Lower lobe of right lung (tissue), 2 donors: ENCODE measurements around the gene OR8S1. TPM values are rescaled to one million over a fixed set of nuclear protein-coding genes. Genes with fewer than 3 reads are reported as not detected.
"Not testable (repeated sequence)": the region's sequence is repeated elsewhere in the genome, so short reads cannot be mapped to it uniquely, and the experiment has no call there.

ENCODE experiments used
- ATAC-seq, 2 donors: fragments of 200-7000 bp; cut with Tn5 transposase; one replicate each; pipeline ENCODE4 v1.9.1; 2020 to 2022; ENCODE audit warnings: mild to moderate bottlenecking in 2 of 2, moderate library complexity in 2 of 2
- DNase-seq: peaks from one replicate; pipeline ENCODE4 v3.0.0-alpha.2; 2020
- H3K27ac ChIP-seq: fragments of 200-600 bp; one replicate; pipeline ENCODE4 v1.8.0; 2022
- H3K27me3 ChIP-seq: fragments of 200-600 bp; one replicate; pipeline ENCODE4 v1.8.0; 2022; ENCODE audit warnings: low read depth
- H3K36me3 ChIP-seq: fragments of 200-600 bp; one replicate; pipeline ENCODE4 v1.8.0; 2022; ENCODE audit warnings: mild to moderate bottlenecking
- H3K4me1 ChIP-seq: fragments of 200-600 bp; one replicate; pipeline ENCODE4 v1.8.0; 2022
- H3K4me3 ChIP-seq: fragments of 200-600 bp; one replicate; pipeline ENCODE4 v1.8.0; 2022; ENCODE audit warnings: mild to moderate bottlenecking
- H3K9me3 ChIP-seq: fragments of 200-600 bp; one replicate; pipeline ENCODE4 v1.8.0; 2022
- CTCF ChIP-seq: fragments of 200-600 bp; IDR thresholded peaks from one replicate; pipeline ENCODE4 v1.8.0; 2022; ENCODE audit warnings: antibody characterized with exemption, mild to moderate bottlenecking
- intact Hi-C: fragments of 100-400 bp; cut with DNase I; formaldehyde crosslinking; loops from one replicate; pipeline ENCODE4 v1.11.0; 2022
- long read RNA-seq: library from polyadenylated mRNA; unstranded; transcript quantifications from one replicate; pipeline ENCODE4 v2.0.0, GENCODE V29; 2021
- total RNA-seq: library from RNA; stranded (reverse); fragmentation: NEBNext Ultra II Directional; extraction: Animal tissue kit (Norgen Biotek cat#: 25700); gene quantifications from one replicate; pipeline ENCODE4 v1.2.1, GENCODE V29; 2021
- donor health status: DM: no; HTN: yes; CAD: no; lungs with severe emphysema.

The OR8S1 gene
- total RNA-seq: not detected
- long read RNA-seq: 0 reads

DNA sequence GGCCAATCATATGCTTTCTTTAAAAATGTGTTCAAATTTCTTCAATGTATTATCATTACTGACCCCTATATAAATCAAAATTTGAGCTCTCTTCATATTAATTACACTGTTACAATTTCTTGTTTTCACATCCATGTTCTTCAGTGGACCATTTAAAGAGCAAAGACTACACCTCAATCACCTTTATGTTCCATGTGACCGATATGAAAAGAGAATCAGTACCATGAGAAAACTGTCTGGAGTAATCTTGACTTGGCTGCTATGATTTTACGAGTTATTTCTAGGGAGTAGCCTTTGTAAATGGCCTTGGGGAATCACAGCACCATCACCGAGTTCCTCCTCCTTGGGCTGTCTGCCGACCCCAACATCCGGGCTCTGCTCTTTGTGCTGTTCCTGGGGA is at the start of gene OR8S1:
TSS of gene OR8S1 (plus strand) at position 301 of the 400 bp plus-strand sequence. CDS start at position 301, 0 bp downstream.
- no peak for TF ChIP-seq CTCF
- Histone ChIP-seq H3K36me3 (no peaks in the 10 kb centered on the region), H3K4me1 (no peaks in the 10 kb centered on the region), H3K9me3 (no peaks in the 10 kb centered on the region), H3K4me3 (no peak within 1 kb of the TSS), H3K27ac (no peak within 1 kb of the TSS), H3K27me3 (no peaks in the 10 kb centered on the region)
- intact Hi-C loops: no loop called here
- ATAC-seq (no peak), DNase-seq (no peak)

GRCh38 chr12:48482198-48482597 is 43.2 kb upstream of the OR8S1 start, which contains the start of gene C12orf54:
C12orf54 (plus strand) TSS chr12:48482498; CDS start chr12:48483297, 799 bp downstream.
- Histone ChIP-seq H3K27ac (no peak within 1 kb of the TSS), H3K4me3 (no peak within 1 kb of the TSS), H3K27me3 (no peaks in the 10 kb centered on the region), H3K36me3 (no peaks in the 10 kb centered on the region), H3K4me1 (no peaks in the 10 kb centered on the region), H3K9me3 (no peaks in the 10 kb centered on the region)
- intact Hi-C loops: no loop called here
- TF ChIP-seq CTCF: no peak
- no peak for ATAC-seq
- no peak for DNase-seq

DNA sequence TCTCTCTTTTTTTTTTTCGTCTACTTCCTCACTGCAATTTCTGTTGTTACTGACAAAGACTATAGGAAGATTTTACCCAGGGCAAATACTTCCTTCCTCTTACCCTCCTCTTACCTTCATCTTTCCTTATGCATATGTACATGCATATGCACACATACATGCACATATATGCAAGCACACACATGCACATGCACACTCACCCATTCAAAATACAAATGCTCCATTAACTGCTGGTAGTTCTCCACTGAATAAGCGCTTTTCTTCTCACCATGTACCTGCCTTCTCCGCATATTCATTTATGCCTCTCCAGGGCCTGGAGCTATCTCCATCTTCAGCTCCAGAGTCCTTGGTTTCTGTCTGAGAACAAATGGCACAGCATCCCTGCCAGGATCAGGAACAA is 42.5 kb upstream of the OR8S1 start:
- TF ChIP-seq CTCF: no peak
- Histone ChIP-seq H3K4me3 (no peak overlapping the region), H3K9me3 (no peaks in the 10 kb centered on the region), H3K36me3 (no peaks in the 10 kb centered on the region), H3K27me3 (no peaks in the 10 kb centered on the region), H3K27ac (no peak overlapping the region), H3K4me1 (no peaks in the 10 kb centered on the region)
- ATAC-seq (no peak), DNase-seq (no peak)
- intact Hi-C loops: no loop called here

- Histone ChIP-seq H3K4me1 (no peaks in the 10 kb centered on the region), H3K4me3 (no peak overlapping the region), H3K27ac (no peak overlapping the region), H3K27me3 (no peaks in the 10 kb centered on the region), H3K9me3 (no peaks in the 10 kb centered on the region), H3K36me3 (no peaks in the 10 kb centered on the region)
- DNase-seq: no peak
- ATAC-seq: no peak
- no peak for TF ChIP-seq CTCF
- intact Hi-C loops: no loop called here
These were observed 39.2 kb upstream of the OR8S1 start for GRCh38 chr12:48486261-48486660.

DNA sequence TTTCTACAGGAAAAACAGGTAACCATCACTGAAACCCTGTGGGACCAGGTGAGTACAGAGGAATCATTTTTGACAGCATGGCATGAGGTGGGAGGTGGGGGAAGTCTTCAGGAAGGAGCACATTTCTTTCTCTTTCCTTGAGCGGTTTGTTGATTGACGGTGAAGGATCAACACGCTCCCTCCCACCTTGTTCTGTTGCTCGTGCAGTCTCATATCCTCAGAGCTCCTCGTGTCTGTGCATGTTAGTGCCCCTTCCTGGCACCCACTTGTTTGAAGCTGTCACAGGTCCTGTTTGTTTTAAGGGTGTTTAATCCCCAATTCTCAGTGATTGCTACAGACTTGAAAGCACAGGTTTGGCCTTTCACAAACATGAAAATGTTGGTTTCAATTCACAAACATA is 38.8 kb upstream of the OR8S1 start:
- DNase-seq (no peak), ATAC-seq (no peak)
- H3K9me3 ChIP-seq: no peaks in the 10 kb centered on the region
- no peaks in the 10 kb centered on the region for H3K36me3 ChIP-seq
- H3K4me1 ChIP-seq: no peaks in the 10 kb centered on the region
- H3K27ac ChIP-seq: no peak overlapping the region
- no peak overlapping the region for H3K4me3 ChIP-seq
- no peaks in the 10 kb centered on the region for H3K27me3 ChIP-seq
- no peak for TF ChIP-seq CTCF
- intact Hi-C loops: no loop called here

- H3K4me1 ChIP-seq: no peaks in the 10 kb centered on the region
- H3K4me3 ChIP-seq: no peak overlapping the region
- TF ChIP-seq CTCF: no peak
- no peak for ATAC-seq
- H3K36me3 ChIP-seq: no peaks in the 10 kb centered on the region
- intact Hi-C loops: no loop called here
- no peak for DNase-seq
- no peaks in the 10 kb centered on the region for H3K27me3 ChIP-seq
- no peaks in the 10 kb centered on the region for H3K9me3 ChIP-seq
- no peak overlapping the region for H3K27ac ChIP-seq
These were observed 36.4 kb upstream of the OR8S1 start for GRCh38 chr12:48489012-48489411.

DNA sequence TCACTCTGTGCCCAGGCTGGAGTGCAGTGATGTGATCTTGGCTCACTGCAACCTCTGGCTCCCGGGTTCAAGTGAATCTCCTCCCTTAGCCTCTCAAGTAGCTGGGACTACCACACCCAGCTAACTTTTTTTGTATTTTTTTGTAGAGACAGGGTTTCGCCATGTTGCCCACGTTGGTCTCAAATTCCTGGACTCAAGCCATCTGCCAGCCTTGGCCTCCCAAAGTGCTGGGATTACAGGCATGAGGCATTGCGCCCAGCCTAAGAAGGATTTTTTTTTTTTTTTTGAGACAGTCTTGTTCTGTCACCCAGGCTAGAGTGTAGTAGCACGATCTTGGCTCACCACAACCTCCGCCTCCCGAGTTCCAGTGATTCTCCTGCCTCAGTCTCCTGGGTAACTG is 36.0 kb upstream of the OR8S1 start:
- H3K27me3 ChIP-seq, H3K9me3 ChIP-seq, H3K4me1 ChIP-seq, ATAC-seq, DNase-seq, intact Hi-C loops, H3K27ac ChIP-seq, H3K4me3 ChIP-seq, H3K36me3 ChIP-seq: not testable (repeated sequence)

- not testable (repeated sequence) for DNase-seq, ATAC-seq
These were observed 25.2 kb upstream of the OR8S1 start for GRCh38 chr12:48500281-48500680.

More at GRCh38 chr12:48500281-48500680, 25.2 kb upstream of the OR8S1 start:
- H3K4me3 ChIP-seq, H3K4me1 ChIP-seq, H3K27me3 ChIP-seq, H3K27ac ChIP-seq, intact Hi-C loops, H3K36me3 ChIP-seq, H3K9me3 ChIP-seq: not testable (repeated sequence)
